ENCODE measurements around the gene STK4.
A peak's percentile ranks its signal among the peaks of the same experiment; 100 is the strongest.

STK4 gene

DNA sequence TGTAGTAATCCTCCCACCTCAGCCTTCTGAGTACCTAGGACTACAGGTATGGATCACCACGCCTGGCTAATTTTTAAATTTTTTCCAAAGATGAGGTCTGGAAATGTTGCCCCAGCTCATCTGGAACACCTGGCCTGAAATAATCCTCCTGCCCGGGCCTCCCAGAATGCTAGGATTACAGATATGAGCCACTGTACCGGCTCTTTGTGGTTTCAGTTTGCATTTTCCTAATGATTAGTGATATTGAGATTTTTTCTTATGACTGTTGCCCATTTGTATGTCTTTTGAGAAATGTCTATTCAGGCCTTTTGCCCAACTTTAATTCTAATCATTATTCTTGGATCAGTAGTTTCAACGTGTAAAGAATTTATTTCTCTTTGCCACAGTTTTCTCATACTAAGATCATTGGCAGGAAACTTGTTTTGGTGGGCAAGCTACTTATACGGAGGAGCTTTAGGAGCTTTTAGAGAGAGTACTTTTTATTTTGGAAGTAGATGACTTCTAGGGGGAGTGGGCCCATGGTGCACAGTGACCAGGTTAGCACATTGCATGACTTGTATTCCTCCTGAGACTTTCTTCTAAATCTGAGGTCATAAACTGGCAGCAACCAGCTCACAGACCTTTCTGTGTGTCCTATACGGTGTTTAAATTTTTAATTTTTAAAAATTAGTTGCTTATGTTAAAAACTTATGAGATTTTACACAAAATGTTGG, 62.3 kb downstream of the STK4 start:
- no peak for DNase-seq

GRCh38 chr20:45029884-45030283, 63.6 kb downstream of the STK4 start:
- no peak for DNase-seq

GRCh38 chr20:45032276-45032675, 66.0 kb downstream of the STK4 start:
- DNase-seq = no peak

- DNase-seq = no peak
Observed at GRCh38 chr20:45032781-45033180, 66.5 kb downstream of the STK4 start.

DNA sequence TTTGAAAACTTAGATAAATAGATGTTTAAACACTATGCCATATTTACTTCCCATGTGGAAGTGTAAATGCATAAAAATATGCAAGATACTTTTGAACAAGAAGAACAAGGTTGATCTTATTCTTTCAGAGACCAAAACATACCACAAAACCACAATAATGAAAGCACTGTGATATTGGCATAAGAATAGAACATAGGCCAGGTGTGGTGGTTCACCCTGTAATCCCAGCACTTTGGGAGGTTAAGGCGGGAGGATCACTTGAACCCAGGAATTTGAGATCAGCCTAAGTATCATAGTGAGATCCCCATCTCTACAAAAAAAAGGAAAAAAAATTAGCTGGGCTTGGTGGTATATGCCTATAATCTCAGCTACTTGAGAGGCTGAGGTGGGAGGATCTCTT, 68.1 kb downstream of the STK4 start:
- DNase-seq = no peak

DNA sequence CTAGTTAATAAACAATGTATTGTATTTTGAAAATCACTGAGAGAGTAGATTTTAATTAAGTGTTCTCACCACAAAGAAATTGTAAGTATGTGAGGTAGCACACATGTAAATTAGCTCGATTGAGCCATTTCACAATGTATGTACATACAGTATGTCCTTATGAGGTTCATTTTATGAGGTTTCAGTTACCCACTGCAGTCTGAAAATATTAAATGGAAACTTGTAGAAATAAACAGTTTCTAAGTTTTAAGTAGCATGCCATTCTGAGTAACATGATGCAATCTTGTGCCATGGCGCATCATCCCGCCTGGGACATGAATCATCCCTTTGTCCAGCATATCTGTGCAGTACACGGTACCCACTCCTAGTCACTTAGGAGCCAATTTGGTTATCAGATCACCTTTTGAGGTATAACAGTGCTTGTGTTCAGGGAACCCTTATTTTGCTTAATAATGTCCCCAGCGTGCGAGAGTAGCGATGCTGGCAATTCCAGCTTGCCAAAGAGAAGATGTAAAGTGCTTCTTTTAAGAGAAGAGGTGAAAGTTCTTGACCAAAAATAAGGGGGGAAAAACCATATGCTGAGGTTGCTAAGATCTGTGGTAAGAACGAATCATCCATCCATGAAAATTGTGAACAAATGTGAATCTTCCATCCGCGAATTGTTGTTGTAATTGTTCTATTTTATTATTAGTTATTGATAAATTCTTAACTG, 69.9 kb downstream of the STK4 start:
- peak in 6 of 56 donors; percentile 5 to 25 (median 18) for DNase-seq

- peak in 1 of 56 donors; percentile 50 for DNase-seq
Observed at GRCh38 chr20:45037050-45037449, 70.7 kb downstream of the STK4 start.

DNA sequence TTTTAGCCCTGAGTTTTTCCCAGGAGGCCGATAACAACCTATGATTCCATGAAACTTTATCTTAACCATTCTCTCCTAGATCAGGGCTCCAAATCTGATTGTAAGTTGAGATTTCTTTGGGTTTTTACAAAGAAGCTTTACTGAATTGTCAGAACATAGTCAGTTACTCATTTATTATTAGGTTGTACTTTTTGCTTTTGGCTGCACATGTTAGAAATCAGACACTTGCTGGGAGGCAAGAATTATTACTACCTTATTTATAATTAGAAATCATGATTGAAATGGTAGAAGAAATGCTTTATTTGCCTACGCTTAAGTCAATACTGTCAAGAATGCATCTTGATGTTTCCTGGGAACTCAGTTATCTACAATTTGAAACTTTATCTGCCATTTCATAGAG, 71.3 kb downstream of the STK4 start:
- DNase-seq = no peak

- no peak for DNase-seq
Observed at GRCh38 chr20:45038745-45039474, 72.6 kb downstream of the STK4 start.

GRCh38 chr20:45039475-45039820, 73.1 kb downstream of the STK4 start:
- no peak for DNase-seq

DNA sequence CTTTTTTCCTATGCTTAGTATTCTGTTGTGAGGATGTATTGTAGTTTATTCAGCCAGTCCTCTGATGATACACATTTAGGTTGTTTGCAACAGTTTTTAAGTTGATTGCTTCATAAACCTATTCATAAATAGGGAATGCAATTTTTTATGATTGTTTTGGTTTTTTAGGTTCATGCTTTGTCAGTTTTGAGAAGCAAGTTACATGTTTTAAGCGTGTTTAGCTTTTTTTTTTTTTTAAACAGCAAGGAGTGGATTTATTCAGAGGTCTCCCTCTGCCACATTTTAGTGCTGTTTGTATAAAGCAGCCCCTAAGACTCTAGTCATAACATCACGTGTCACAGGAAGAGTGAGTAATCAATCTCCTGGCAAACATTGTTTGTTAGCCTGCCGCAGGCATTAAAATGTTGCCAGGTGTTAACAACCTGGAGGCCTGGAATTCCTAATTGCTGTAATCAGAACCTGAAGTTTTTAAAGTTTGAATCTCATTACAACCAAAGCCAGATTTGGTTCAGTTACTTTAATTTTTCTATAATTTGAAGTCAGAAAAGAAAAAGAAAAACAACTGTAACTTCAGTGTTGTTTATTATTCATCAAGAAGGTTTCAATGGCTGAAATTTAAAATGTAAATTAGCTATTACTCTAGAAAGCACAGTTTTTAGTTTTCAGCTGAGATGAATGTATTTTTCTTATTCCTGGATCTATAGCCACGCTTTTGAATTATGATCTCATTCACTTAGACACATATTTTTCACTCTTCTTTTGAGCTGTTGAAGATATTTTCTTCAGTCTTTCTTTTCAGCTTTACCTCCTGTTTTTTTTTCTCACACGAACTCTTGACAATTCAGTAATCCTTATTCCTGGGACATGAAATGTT, 75.4 kb downstream of the STK4 start:
- no peak for DNase-seq

GRCh38 chr20:45042978-45043377, 76.7 kb downstream of the STK4 start:
- DNase-seq = no peak

- peak in 9 of 56 donors; percentile 7 to 63 (median 30) for DNase-seq
Observed at GRCh38 chr20:45044084-45044573, 77.8 kb downstream of the STK4 start.

DNA sequence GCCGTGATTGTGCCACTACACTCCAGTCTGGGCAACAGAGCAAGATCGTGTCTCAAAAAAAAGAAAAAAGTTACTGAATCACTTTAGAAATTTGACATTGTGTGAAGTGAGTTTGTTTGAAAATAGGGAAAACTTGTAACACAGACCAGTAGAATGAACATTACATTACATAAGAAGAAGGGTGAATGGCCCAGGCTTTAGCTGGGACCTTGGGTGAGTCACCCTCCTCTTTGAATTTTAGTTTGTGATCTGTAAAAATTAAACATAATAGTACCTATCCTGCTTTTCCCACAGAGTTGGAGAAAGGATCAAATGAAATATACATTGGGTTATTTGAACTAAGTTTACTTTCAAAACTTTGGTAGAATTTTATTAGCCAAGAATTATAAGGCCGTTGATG, 78.3 kb downstream of the STK4 start:
- DNase-seq = no peak

GRCh38 chr20:45047581-45048119, 81.3 kb downstream of the STK4 start:
- DNase-seq = no peak

DNA sequence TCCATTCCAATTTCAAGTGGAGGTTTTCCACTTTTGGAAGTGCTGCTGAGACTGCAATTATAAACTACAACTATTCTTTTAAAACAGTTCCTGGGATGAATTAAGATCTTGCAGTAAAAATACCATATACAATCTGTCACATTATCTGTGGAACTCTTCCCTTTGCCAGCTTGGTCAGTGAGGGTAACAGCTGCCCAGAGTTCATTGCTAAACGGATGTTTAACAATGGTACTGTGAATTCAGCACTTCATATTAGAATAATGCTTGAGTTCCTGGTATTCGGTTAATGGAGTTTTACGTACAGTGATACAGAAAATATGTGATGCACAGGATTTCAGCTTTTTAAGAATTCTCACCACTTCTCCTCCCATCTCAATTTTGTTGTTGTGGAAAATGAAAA, 83.1 kb downstream of the STK4 start:
- peak in 2 of 56 donors; percentile 17 to 18 for DNase-seq

DNA sequence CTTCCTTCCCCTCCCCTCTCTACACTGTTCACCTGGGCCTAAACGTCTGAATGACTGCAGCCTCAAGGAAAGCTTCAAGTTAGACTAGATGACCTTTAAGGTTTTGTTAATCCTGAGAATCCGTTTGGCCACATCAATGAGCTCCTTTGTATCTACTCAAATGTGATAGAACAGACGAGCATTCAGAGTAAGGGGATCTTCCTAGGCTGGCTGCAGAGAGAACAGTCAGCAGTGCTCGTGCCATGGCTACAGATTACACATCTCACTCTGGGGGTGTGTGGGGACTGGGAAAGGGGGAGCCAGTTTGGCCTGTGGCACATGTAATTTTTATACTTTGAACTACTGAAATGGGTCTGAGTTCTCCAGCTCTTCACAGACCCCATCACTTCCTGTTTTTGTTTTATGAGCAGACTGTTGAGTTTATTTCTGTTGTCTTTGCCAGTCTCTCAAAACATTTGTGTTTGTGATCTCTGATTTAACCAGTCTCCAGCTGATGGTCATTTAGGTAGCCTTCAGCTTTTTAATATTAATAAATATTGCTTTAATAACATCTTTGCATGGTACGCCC, 83.7 kb downstream of the STK4 start:
- peak in 43 of 56 donors; percentile 6 to 77 (median 37) for DNase-seq

DNA sequence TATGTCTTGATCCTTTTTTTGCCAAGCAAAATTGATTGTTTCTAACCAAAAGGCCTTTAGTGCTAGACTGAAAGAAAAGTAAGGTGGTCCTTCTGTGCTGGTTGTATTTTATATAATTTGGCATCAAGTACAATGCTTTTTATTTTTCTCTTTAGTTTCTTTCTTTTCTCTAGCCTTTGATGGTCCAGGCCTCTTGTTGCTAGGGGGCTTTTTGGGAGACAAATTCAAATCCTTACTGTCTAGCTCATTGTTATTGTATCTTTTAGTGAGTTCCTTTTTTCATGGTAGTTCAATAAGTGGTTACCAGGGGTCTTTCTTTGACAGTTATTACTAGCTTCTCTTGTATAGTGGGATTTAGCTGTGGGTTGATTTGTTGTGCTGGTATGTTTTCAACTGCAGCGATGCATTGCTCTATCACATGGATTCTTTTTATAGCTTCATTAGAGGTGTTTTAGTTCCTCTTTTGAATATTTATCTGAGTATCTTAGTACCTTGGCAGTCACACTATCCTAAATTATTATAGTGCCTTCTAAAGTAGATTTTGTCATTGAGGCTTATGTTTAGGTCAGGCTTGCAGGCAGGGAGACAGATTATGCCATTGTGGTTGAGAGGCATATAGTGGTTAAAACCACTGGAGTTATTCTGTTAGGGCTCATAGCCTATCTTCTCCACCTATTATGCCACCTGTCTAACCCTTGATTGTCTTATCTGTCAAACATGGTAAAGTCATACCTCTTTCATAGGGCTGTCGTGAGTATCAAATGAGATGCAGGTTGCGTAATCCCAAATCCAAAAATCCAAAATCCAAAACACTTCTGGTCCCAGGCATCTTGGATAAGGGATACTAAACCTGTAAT, 85.1 kb downstream of the STK4 start:
- DNase-seq = no peak

GRCh38 chr20:45052698-45053429, 86.6 kb downstream of the STK4 start:
- peak in 7 of 56 donors; percentile 5 to 38 (median 10) for DNase-seq
